Body of pancreas (tissue), 4 donors: ENCODE data around the gene IQSEC1.

Experiments
- POLR2A ChIP-seq, 3 donors: fragments of 450-650 bp; IDR thresholded peaks; one replicate each; pipeline ENCODE4 v1.6.1; 2016; ENCODE audit warnings: antibody characterized with exemption in 3 of 3, mild to moderate bottlenecking in 2 of 3
- TF ChIP-seq, protein P1 (sequence below), 7 experiments: fragments of 450-650 bp in 4 of 7; fragments of 200-600 bp in 3 of 7; sonication (generic) in 3 of 7; IDR thresholded peaks; one replicate each; pipeline ENCODE4 v1.5.1; 2016 to 2019; ENCODE audit warnings: antibody characterized with exemption in 7 of 7

GRCh38 chr3:12906916-12907290, 166.3 kb downstream of the IQSEC1 start:
- TF ChIP-seq, protein P1, sequence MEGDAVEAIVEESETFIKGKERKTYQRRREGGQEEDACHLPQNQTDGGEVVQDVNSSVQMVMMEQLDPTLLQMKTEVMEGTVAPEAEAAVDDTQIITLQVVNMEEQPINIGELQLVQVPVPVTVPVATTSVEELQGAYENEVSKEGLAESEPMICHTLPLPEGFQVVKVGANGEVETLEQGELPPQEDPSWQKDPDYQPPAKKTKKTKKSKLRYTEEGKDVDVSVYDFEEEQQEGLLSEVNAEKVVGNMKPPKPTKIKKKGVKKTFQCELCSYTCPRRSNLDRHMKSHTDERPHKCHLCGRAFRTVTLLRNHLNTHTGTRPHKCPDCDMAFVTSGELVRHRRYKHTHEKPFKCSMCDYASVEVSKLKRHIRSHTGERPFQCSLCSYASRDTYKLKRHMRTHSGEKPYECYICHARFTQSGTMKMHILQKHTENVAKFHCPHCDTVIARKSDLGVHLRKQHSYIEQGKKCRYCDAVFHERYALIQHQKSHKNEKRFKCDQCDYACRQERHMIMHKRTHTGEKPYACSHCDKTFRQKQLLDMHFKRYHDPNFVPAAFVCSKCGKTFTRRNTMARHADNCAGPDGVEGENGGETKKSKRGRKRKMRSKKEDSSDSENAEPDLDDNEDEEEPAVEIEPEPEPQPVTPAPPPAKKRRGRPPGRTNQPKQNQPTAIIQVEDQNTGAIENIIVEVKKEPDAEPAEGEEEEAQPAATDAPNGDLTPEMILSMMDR (IDR thresholded peaks at IDR 0.05) = no peak
- no peak for TF ChIP-seq POLR2A (IDR thresholded peaks at IDR 0.05)
